Activated CD4-positive, alpha-beta memory T cell treated with anti-CD3 and anti-CD28 coated beads, Interleukin-2, amount 10 ng/mL, durations not matched to agents 7 days and 5 days (primary cell): ENCODE results near the gene SHTN1. TPM values are rescaled to one million over a fixed set of nuclear protein-coding genes. Genes with fewer than 3 reads are reported as not detected.

ENCODE experiments used
- CTCF ChIA-PET: fragments of 350-600 bp; sonication (Branson Sonifier 250); formaldehyde crosslinking; loops from one replicate; lab custom pipeline; 2021; ENCODE audit warnings: antibody characterized with exemption, inconsistent platforms; lab: Charles Lee
- POLR2A ChIA-PET: fragments of 350-600 bp; sonication (Branson Sonifier 250); formaldehyde crosslinking; loops from one replicate; lab custom pipeline; 2021; ENCODE audit warnings: antibody characterized with exemption; lab: Charles Lee
- DNase-seq: peaks from one replicate; pipeline ENCODE4 v3.0.0-alpha.2; 2020
- H3K27ac Mint-ChIP-seq: one replicate; pipeline ENCODE4 v1.8.0; 2021; ENCODE audit warnings: mild to moderate bottlenecking, mixed read lengths
- H3K27me3 Mint-ChIP-seq: one replicate; pipeline ENCODE4 v1.8.0; 2021; ENCODE audit warnings: mixed read lengths
- H3K36me3 Mint-ChIP-seq: one replicate; pipeline ENCODE4 v1.8.0; 2021; ENCODE audit warnings: low read depth, mixed read lengths
- H3K4me1 Mint-ChIP-seq: one replicate; pipeline ENCODE4 v1.8.0; 2021; ENCODE audit warnings: mixed read lengths
- H3K4me3 Mint-ChIP-seq: one replicate; pipeline ENCODE4 v1.8.0; 2021; ENCODE audit warnings: mild to moderate bottlenecking, mixed read lengths
- H3K9me3 Mint-ChIP-seq: one replicate; pipeline ENCODE4 v1.8.0; 2021; ENCODE audit warnings: mixed read lengths
- total RNA-seq, 2 experiments: library from RNA; stranded (reverse); gene quantifications; one replicate each; pipeline ENCODE4 v1.2.3, GENCODE V29; 2021

The SHTN1 gene
- total RNA-seq, 2 experiments from 2014 or later: 0.05 to 0.28 TPM

DNA sequence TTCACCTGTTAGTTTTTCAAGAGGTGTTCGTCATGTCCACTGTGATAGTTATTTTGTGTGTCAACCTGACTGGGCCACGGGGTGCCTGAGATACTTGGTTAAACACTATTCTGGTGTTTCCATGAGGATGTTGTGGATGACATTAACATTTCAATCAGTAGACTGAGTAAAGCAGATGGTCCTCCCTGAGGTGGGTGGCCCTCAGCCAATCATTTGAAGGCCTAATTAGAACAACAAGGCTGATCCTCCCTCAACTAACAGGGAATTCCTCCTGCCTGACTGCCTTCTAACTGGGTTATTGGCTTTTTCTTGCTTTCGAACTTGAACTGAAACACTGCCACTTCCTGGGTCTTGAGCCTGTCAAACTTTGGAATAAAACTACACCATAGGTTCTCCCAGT lies 79.9 kb downstream of the SHTN1 start:
- no peak overlapping the region for H3K27ac Mint-ChIP-seq
- no peak for DNase-seq
- H3K36me3 Mint-ChIP-seq: no peaks in the 10 kb centered on the region
- CTCF ChIA-PET: no interaction called here
- POLR2A ChIA-PET: no interaction called here
- H3K4me3 Mint-ChIP-seq: no peak overlapping the region
- H3K27me3 Mint-ChIP-seq: no peaks in the 10 kb centered on the region
- no peaks in the 10 kb centered on the region for H3K9me3 Mint-ChIP-seq
- no peaks in the 10 kb centered on the region for H3K4me1 Mint-ChIP-seq

DNA sequence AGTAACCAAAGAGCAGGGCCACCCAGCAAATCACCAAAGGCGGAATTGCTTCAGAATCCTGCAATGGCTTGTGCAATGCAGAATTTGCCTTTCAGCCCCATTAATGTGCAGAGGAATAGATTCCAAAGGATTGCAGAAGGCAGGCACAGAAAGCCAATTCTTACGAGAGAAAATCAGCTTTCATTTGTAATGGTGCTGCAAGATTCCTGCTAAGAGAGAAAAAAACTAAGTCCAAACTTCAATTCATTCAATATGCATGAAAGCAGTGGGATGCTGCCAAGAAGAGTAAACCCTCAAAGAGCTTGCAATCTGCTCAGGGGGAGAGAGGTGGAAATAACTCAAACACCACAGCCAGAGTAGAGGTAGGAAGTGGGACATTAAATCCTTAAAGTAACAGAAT lies 85.3 kb downstream of the SHTN1 start:
- no peak for DNase-seq
- POLR2A ChIA-PET: no interaction called here
- Mint-ChIP-seq H3K9me3 (no peaks in the 10 kb centered on the region), H3K36me3 (no peaks in the 10 kb centered on the region), H3K4me1 (no peaks in the 10 kb centered on the region), H3K27ac (no peak overlapping the region), H3K4me3 (no peak overlapping the region), H3K27me3 (no peaks in the 10 kb centered on the region)
- CTCF ChIA-PET: no interaction called here

DNA sequence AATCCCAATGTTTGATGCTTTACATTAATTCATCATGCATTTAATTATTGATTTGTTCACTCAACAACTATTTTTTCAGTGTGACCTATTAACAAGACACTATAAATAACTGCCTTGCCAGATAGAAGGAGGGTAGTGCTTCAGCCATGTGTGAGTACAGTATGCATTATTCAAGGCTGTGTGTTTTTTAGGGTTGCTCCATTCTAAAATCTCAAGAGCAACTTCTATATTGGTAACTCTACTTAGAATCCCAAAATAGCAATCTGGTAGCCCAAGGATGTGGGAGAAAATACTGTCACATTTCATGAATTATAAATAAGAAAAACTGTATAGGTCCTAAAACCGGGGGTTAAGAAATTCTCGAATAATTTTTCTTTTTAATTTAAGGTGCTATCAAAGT lies 85.8 kb downstream of the SHTN1 start:
- DNase-seq: no peak
- Mint-ChIP-seq H3K27me3 (no peaks in the 10 kb centered on the region), H3K9me3 (no peaks in the 10 kb centered on the region), H3K27ac (no peak overlapping the region), H3K4me3 (no peak overlapping the region), H3K4me1 (no peaks in the 10 kb centered on the region), H3K36me3 (no peaks in the 10 kb centered on the region)
- ChIA-PET CTCF (no interaction called here), POLR2A (no interaction called here)

DNA sequence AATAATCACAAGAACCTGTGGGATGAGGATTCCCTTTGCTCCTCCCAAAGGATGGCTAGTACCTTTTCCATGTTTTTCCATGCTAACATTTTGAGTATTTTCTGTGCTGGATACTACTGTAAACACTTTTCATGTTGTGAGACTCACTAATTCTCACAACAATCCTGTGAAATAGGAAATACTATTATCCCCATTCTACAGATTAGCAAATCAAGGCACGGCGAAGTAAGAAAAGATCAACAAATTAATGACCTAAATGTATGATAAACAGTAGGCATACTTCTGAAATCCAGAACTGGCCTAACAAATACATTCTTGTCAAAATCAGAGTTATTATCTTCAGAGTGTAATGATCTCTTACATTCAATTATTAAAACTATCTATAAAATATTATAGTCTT lies 86.4 kb downstream of the SHTN1 start:
- H3K27me3 Mint-ChIP-seq: no peaks in the 10 kb centered on the region
- no peak overlapping the region for H3K4me3 Mint-ChIP-seq
- no peaks in the 10 kb centered on the region for H3K9me3 Mint-ChIP-seq
- no peak for DNase-seq
- POLR2A ChIA-PET: no interaction called here
- H3K27ac Mint-ChIP-seq: no peak overlapping the region
- CTCF ChIA-PET: no interaction called here
- no peaks in the 10 kb centered on the region for H3K4me1 Mint-ChIP-seq
- H3K36me3 Mint-ChIP-seq: no peaks in the 10 kb centered on the region

DNA sequence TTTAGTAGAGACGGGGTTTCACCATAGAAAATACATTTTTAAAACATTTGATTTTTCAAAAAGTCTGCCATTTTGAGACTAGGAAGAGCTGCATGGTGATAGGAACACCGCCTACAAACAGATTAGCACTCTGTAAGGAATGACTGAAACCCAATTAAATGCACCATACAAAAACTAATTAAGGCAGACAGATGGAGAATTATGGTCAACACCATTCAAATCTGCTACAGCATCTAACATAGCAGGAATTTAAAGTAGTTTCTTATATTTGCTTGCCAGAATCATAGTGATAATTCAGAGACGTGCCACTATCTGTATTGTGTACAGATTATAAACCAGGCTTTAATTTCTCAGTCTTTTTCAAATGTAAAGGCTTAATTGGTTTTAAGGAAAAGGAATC lies 87.5 kb downstream of the SHTN1 start:
- H3K36me3 Mint-ChIP-seq: no peaks in the 10 kb centered on the region
- CTCF ChIA-PET: no interaction called here
- no peaks in the 10 kb centered on the region for H3K9me3 Mint-ChIP-seq
- no peak for DNase-seq
- H3K4me3 Mint-ChIP-seq: no peak overlapping the region
- no peak overlapping the region for H3K27ac Mint-ChIP-seq
- H3K4me1 Mint-ChIP-seq: no peaks in the 10 kb centered on the region
- no peaks in the 10 kb centered on the region for H3K27me3 Mint-ChIP-seq
- POLR2A ChIA-PET: no interaction called here

DNA sequence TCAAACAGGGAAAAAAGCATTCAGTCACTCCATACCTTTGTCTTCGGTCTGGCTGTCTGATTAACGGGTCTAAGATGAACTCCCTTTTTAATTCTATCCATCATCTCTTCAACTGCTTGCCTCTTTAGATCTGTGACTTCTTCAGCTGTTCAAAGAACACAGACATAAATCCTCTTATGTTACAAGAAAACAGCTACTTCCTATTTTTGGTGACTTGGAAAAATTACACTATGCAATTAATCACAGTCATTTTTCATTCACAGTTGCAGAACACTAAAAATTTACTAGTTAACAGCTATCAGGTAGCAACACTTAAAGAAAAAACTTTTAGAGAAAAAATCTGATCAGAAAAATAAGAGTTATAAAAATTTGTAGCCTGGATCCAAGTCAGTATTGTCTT lies 89.6 kb downstream of the SHTN1 start:
- CTCF ChIA-PET: interaction anchor here (1.2 kb wide), 1 partner anchor 12 kb away, joined by 3 read pairs; no protein-coding TSS in a partner anchor
- Mint-ChIP-seq H3K36me3 (no peaks in the 10 kb centered on the region), H3K4me1 (no peaks in the 10 kb centered on the region), H3K27ac (no peak overlapping the region), H3K9me3 (no peaks in the 10 kb centered on the region), H3K4me3 (no peak overlapping the region), H3K27me3 (no peaks in the 10 kb centered on the region)
- POLR2A ChIA-PET: no interaction called here
- DNase-seq: no peak

DNA sequence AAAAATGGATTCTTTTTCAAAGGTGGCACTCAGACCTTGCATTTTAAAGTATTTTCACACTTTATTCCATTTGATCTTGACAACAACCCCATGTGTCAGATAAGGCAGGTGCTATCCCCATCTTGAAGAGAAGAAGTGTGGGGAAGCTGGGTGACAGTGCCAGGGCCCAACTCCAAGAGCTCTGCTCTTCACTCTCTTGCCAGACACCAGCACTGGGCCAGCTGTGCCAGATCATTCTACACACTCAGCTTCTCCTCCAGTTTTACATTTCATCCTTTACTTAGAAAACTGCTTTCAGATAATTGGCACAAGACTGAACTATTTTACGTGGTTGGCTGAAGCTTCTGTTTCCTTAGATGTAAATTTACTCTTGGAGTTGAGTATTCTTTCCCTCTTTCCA lies 91.3 kb downstream of the SHTN1 start:
- DNase-seq: no peak
- Mint-ChIP-seq H3K36me3 (no peaks in the 10 kb centered on the region), H3K4me3 (no peak overlapping the region), H3K9me3 (no peaks in the 10 kb centered on the region), H3K27ac (no peak overlapping the region), H3K4me1 (no peaks in the 10 kb centered on the region), H3K27me3 (no peaks in the 10 kb centered on the region)
- ChIA-PET CTCF (no interaction called here), POLR2A (no interaction called here)

DNA sequence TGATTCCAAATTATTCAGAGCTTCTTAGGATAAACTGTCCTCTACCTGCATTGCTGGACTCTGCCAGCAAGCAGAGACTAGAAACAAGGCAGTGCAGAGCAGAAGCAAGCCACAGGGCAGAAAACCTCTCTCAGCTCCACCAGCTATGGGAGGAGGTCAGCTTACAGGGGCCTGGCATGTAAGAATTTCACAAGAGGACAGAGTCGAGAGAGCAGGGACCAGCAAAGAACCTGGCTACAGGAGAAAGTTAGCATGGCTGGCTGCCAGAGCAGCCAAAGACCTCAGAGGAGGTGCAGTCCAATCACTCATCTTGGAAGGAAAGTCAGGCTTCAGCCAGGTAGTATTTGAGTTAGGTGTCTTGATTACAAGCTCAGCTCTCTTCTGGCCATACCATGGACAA lies 92.8 kb downstream of the SHTN1 start:
- ChIA-PET POLR2A (no interaction called here), CTCF (no interaction called here)
- H3K9me3 Mint-ChIP-seq: no peaks in the 10 kb centered on the region
- H3K4me1 Mint-ChIP-seq: no peaks in the 10 kb centered on the region
- no peak overlapping the region for H3K27ac Mint-ChIP-seq
- H3K27me3 Mint-ChIP-seq: no peaks in the 10 kb centered on the region
- DNase-seq: no peak
- no peaks in the 10 kb centered on the region for H3K36me3 Mint-ChIP-seq
- no peak overlapping the region for H3K4me3 Mint-ChIP-seq

DNA sequence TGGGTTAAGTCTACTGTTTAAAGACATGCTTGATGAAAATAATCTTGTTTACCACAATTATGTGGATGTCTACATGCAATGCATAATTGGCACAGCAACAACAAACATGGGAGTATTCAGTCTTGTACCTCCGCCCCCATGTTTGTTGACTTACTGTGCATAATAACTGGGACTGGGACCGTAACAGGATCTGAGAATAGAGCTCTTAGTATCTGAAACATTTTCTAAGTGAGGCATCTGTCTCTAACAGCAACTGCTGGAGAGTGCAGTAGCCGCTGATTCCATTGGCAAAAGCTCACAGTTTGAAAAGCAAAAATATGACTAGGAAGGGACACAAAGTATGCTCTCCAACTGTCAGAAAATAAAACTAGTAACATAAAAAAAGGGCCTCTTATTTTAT lies 94.1 kb downstream of the SHTN1 start:
- Mint-ChIP-seq H3K9me3 (no peaks in the 10 kb centered on the region), H3K27me3 (no peaks in the 10 kb centered on the region), H3K27ac (no peak overlapping the region), H3K36me3 (no peaks in the 10 kb centered on the region), H3K4me1 (no peaks in the 10 kb centered on the region), H3K4me3 (no peak overlapping the region)
- ChIA-PET POLR2A (no interaction called here), CTCF (no interaction called here)
- DNase-seq: no peak

DNA sequence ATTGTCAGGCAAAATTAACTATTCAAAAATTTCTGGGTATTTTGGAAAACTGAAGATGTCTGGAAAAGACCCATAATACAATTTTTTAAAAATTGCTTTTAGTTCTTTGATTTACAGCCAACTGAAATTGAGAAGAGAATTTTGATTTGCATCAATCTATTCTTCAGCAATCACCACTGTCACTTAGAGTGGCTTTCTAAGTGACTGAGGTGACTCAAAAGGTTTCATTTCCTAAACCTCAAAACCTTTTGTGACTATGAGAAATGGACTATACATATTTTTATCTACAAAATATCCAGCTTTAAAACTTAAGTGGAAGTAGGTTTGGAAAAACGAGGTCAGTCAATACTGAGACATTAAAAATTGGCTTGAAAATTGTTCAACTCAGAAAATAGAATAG lies 95.7 kb downstream of the SHTN1 start:
- H3K4me3 Mint-ChIP-seq: no peak overlapping the region
- no peak overlapping the region for H3K27ac Mint-ChIP-seq
- H3K27me3 Mint-ChIP-seq: no peaks in the 10 kb centered on the region
- ChIA-PET POLR2A (no interaction called here), CTCF (no interaction called here)
- H3K4me1 Mint-ChIP-seq: no peaks in the 10 kb centered on the region
- no peaks in the 10 kb centered on the region for H3K36me3 Mint-ChIP-seq
- no peak for DNase-seq
- no peaks in the 10 kb centered on the region for H3K9me3 Mint-ChIP-seq

DNA sequence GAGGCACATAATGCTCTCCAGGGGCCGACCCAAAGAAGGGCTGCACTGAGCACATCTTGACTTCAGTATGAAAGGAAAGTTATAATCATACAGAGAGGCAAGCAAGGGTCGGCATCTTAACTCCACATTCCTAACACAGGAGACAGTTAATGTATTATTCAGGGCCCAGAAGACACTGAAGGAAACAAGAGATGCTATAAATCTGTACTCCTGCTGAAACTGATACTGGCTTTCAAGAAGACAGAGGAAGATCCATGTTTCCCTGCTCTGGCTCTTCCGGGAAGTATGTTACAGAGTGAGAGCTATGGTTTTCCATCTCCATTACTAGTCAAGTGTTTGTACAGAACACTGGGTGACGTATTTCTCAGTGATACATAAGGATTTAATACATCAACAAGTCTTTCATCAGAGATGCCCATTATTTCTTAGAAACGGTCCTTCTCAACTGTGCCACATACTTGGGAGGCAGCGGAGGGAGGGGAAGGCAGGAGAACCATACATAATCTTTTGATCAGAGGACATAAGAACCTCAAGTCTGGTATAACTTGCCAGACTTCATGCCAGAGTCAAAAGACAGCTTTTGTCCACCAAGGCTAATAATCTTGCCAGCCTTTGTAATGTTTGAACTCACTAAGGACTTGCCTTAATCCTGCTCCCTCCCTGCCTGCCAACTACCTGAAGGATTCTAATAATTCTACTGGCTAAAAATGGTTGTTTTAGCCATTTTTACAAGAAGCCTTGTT lies 97.6 kb downstream of the SHTN1 start:
- Mint-ChIP-seq H3K9me3 (no peaks in the 10 kb centered on the region), H3K27ac (no peak overlapping the region), H3K36me3 (no peaks in the 10 kb centered on the region), H3K4me3 (no peak overlapping the region), H3K4me1 (no peaks in the 10 kb centered on the region), H3K27me3 (no peaks in the 10 kb centered on the region)
- no peak for DNase-seq
- POLR2A ChIA-PET: no interaction called here
- CTCF ChIA-PET: no interaction called here

DNA sequence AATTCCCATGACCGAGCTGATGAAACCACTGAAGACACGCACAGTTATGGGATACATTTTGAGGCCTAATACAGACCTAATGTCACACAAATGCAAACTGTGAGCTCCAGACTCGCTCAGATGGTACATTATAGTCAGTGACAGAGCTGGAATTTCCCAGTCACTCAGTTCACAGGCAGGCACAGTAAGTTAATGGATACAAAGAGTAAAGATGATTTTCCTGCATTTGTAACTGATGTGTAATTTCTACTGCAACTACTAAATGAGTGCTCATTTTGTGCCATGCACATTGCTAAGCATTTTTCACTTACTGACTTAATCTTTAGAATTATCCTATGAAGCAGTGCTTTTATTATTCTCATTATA lies 99.2 kb downstream of the SHTN1 start:
- no peaks in the 10 kb centered on the region for H3K36me3 Mint-ChIP-seq
- no peaks in the 10 kb centered on the region for H3K27me3 Mint-ChIP-seq
- H3K27ac Mint-ChIP-seq: no peak overlapping the region
- ChIA-PET POLR2A (no interaction called here), CTCF (no interaction called here)
- DNase-seq: no peak
- no peaks in the 10 kb centered on the region for H3K4me1 Mint-ChIP-seq
- no peaks in the 10 kb centered on the region for H3K9me3 Mint-ChIP-seq
- H3K4me3 Mint-ChIP-seq: no peak overlapping the region

DNA sequence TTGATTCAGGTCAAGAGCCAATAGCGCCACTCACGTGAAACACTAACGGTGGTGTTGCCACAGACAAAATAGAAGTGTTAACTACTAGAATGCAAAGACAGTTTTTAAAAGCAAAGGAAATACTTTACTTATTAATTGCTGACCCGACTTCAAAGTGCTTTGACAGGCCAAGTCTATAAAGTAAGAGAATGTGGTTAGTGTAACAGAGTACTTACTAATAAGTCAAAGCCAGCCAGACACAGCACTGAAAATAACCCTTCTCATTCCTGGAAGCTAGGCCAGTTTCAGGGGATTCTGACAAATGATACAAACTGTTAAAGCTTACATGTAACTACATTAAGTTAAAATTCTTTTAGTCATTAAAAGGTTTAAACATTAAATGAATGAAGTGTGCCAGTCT lies 105.4 kb downstream of the SHTN1 start:
- H3K4me3 Mint-ChIP-seq: no peak overlapping the region
- ChIA-PET POLR2A (no interaction called here), CTCF (no interaction called here)
- no peak overlapping the region for H3K27ac Mint-ChIP-seq
- no peaks in the 10 kb centered on the region for H3K27me3 Mint-ChIP-seq
- DNase-seq: no peak
- no peaks in the 10 kb centered on the region for H3K4me1 Mint-ChIP-seq
- H3K36me3 Mint-ChIP-seq: no peaks in the 10 kb centered on the region
- no peaks in the 10 kb centered on the region for H3K9me3 Mint-ChIP-seq

DNA sequence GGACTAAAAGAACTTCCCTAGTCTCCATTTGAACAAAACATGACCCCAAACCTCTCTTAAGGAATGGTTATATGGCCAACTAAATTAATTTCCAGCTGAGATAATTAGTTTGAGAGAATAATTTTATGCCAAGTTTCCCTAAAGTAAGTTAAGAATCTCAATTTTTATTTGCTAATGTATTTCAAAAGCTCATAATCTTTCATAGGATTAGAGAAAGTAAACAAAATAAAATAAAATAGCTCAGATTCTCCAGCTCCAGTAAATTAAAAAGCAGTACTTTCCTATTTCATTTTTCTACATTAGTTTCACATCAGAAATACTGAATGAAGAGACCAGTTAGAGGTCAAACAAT lies 111.3 kb downstream of the SHTN1 start:
- no peaks in the 10 kb centered on the region for H3K9me3 Mint-ChIP-seq
- no peak overlapping the region for H3K27ac Mint-ChIP-seq
- ChIA-PET POLR2A (no interaction called here), CTCF (interaction anchor here (1.7 to 2.0 kb wide), 2 partner anchors 97 to 281 kb away, joined by 4 read pairs; no protein-coding TSS in a partner anchor)
- peaks cover 13% of the 10 kb centered on the region for H3K27me3 Mint-ChIP-seq
- H3K4me1 Mint-ChIP-seq: no peaks in the 10 kb centered on the region
- no peak overlapping the region for H3K4me3 Mint-ChIP-seq
- no peak for DNase-seq
- no peaks in the 10 kb centered on the region for H3K36me3 Mint-ChIP-seq
